CD4-positive, alpha-beta T cell treated with Interleukin-6 for 4 hours (primary cell): ENCODE data around the gene SIX5.

ENCODE experiments used
- DNase-seq: peaks from one replicate; pipeline ENCODE4 v3.0.0-alpha.2; 2020; ENCODE audit warnings: mixed read lengths

SIX5 gene

GRCh38 chr19:45792470-45793177 lies 23.6 kb upstream of the SIX5 start, which contains the start of gene DMWD:
DMWD (minus strand) TSS chr19:45792845; CDS start chr19:45792756, 89 bp downstream.
- peak; percentile 100 for DNase-seq

- no peak for DNase-seq
Measured at GRCh38 chr19:45791744-45792469, 22.9 kb upstream of the SIX5 start.

- peak; percentile 55 for DNase-seq
Measured at GRCh38 chr19:45790942-45791341, 21.9 kb upstream of the SIX5 start.

GRCh38 chr19:45789035-45789786 lies 20.2 kb upstream of the SIX5 start:
- DNase-seq = no peak

- DNase-seq = no peak
Measured at GRCh38 chr19:45786533-45786894, 17.5 kb upstream of the SIX5 start.

GRCh38 chr19:45785781-45786532 lies 16.9 kb upstream of the SIX5 start:
- DNase-seq = no peak

GRCh38 chr19:45785097-45785496 lies 16.0 kb upstream of the SIX5 start:
- no peak for DNase-seq

GRCh38 chr19:45784096-45784495 lies 15.0 kb upstream of the SIX5 start:
- no peak for DNase-seq

- DNase-seq = no peak
Measured at GRCh38 chr19:45782820-45783785, 14.1 kb upstream of the SIX5 start.

- DNase-seq = no peak
Measured at GRCh38 chr19:45782162-45782691, 13.2 kb upstream of the SIX5 start, which contains the start of gene DMPK. DMPK (minus strand) TSS chr19:45782490; CDS start chr19:45782352, 138 bp downstream.

- DNase-seq = no peak
Measured at GRCh38 chr19:45781214-45782161, 12.4 kb upstream of the SIX5 start.

- no peak for DNase-seq
Measured at GRCh38 chr19:45780448-45781213, 11.6 kb upstream of the SIX5 start.

GRCh38 chr19:45780146-45780447 lies 11.0 kb upstream of the SIX5 start:
- no peak for DNase-seq

GRCh38 chr19:45779231-45780145 lies 10.4 kb upstream of the SIX5 start:
- peak; percentile 77 for DNase-seq

GRCh38 chr19:45778010-45778661 lies 9.1 kb upstream of the SIX5 start:
- DNase-seq = no peak

- no peak for DNase-seq
Measured at GRCh38 chr19:45777395-45777961, 8.4 kb upstream of the SIX5 start.

- DNase-seq = no peak
Measured at GRCh38 chr19:45774765-45775164, 5.7 kb upstream of the SIX5 start.
